Measurements from ENCODE around the gene ZC3H8. TPM values are rescaled to one million over a fixed set of nuclear protein-coding genes. Genes with fewer than 3 reads are reported as not detected.

ZC3H8 gene
- total RNA-seq, 1 donor from 2014 or later: 6.1 TPM

GRCh38 chr2:112175958-112176573 is 78.8 kb downstream of the ZC3H8 start:
- Mint-ChIP-seq H3K27ac (ENCODE audit: unreplicated experiment) (no peak overlapping the region), H3K9me3 (ENCODE audit: unreplicated experiment) (no peaks in the 10 kb centered on the region), H3K4me3 (ENCODE audit: unreplicated experiment) (no peak overlapping the region), H3K27me3 (ENCODE audit: unreplicated experiment) (peaks cover 6% of the 10 kb centered on the region), H3K36me3 (ENCODE audit: low read depth, unreplicated experiment) (no peaks in the 10 kb centered on the region), H3K4me1 (ENCODE audit: unreplicated experiment) (peaks cover 10% of the 10 kb centered on the region)
- no peak for DNase-seq (ENCODE audit: low spot score)
- no peak for TF ChIP-seq CTCF (IDR thresholded peaks at IDR 0.05; ENCODE audit: unreplicated experiment)

DNA sequence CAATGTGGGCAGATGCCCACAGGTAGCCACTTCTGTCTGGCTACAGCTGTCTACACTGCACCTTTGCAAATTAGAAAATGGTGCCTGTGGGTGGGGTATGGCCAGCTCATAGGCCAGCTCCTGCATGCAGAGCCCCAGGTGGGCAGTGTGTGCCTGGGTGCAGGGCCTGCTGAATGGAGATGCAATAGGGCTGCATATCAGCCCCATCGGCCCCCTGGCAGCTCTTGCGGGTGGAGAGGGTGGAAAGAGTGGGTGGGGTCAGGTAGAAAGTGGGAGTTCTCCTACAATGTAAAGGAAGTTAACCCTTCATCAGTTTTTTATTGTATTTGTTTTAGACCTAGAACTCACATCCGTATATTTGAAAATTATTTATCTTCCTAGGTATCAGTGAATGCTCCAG is 79.5 kb downstream of the ZC3H8 start:
- H3K4me1 Mint-ChIP-seq (ENCODE audit: unreplicated experiment): peaks cover 10% of the 10 kb centered on the region
- no peaks in the 10 kb centered on the region for H3K36me3 Mint-ChIP-seq (ENCODE audit: low read depth, unreplicated experiment)
- no peak for DNase-seq (ENCODE audit: low spot score)
- H3K27ac Mint-ChIP-seq (ENCODE audit: unreplicated experiment): no peak overlapping the region
- H3K4me3 Mint-ChIP-seq (ENCODE audit: unreplicated experiment): no peak overlapping the region
- no peak for TF ChIP-seq CTCF (IDR thresholded peaks at IDR 0.05; ENCODE audit: unreplicated experiment)
- H3K9me3 Mint-ChIP-seq (ENCODE audit: unreplicated experiment): no peaks in the 10 kb centered on the region
- peaks cover 4% of the 10 kb centered on the region for H3K27me3 Mint-ChIP-seq (ENCODE audit: unreplicated experiment)

GRCh38 chr2:112174383-112174782 is 80.5 kb downstream of the ZC3H8 start:
- no peak for DNase-seq (ENCODE audit: low spot score)
- H3K36me3 Mint-ChIP-seq (ENCODE audit: low read depth, unreplicated experiment): peaks cover 4% of the 10 kb centered on the region
- H3K4me3 Mint-ChIP-seq (ENCODE audit: unreplicated experiment): no peak overlapping the region
- peaks cover 4% of the 10 kb centered on the region for H3K27me3 Mint-ChIP-seq (ENCODE audit: unreplicated experiment)
- no peak for TF ChIP-seq CTCF (IDR thresholded peaks at IDR 0.05; ENCODE audit: unreplicated experiment)
- peaks cover 10% of the 10 kb centered on the region for H3K4me1 Mint-ChIP-seq (ENCODE audit: unreplicated experiment)
- H3K27ac Mint-ChIP-seq (ENCODE audit: unreplicated experiment): no peak overlapping the region
- no peaks in the 10 kb centered on the region for H3K9me3 Mint-ChIP-seq (ENCODE audit: unreplicated experiment)

GRCh38 chr2:112173646-112174319 is 81.1 kb downstream of the ZC3H8 start:
- Mint-ChIP-seq H3K27ac (ENCODE audit: unreplicated experiment) (no peak overlapping the region), H3K27me3 (ENCODE audit: unreplicated experiment) (peaks cover 4% of the 10 kb centered on the region), H3K4me3 (ENCODE audit: unreplicated experiment) (no peak overlapping the region), H3K9me3 (ENCODE audit: unreplicated experiment) (no peaks in the 10 kb centered on the region), H3K36me3 (ENCODE audit: low read depth, unreplicated experiment) (peaks cover 6% of the 10 kb centered on the region), H3K4me1 (ENCODE audit: unreplicated experiment) (peaks cover 10% of the 10 kb centered on the region)
- no peak for DNase-seq (ENCODE audit: low spot score)
- TF ChIP-seq CTCF (IDR thresholded peaks at IDR 0.05; ENCODE audit: unreplicated experiment): no peak

GRCh38 chr2:112170495-112170894 is 84.3 kb downstream of the ZC3H8 start:
- Mint-ChIP-seq H3K9me3 (ENCODE audit: unreplicated experiment) (no peaks in the 10 kb centered on the region), H3K36me3 (ENCODE audit: low read depth, unreplicated experiment) (peaks cover 6% of the 10 kb centered on the region), H3K4me1 (ENCODE audit: unreplicated experiment) (peaks cover 10% of the 10 kb centered on the region), H3K27me3 (ENCODE audit: unreplicated experiment) (no peaks in the 10 kb centered on the region), H3K4me3 (ENCODE audit: unreplicated experiment) (no peak overlapping the region), H3K27ac (ENCODE audit: unreplicated experiment) (no peak overlapping the region)
- no peak for DNase-seq (ENCODE audit: low spot score)
- TF ChIP-seq CTCF (IDR thresholded peaks at IDR 0.05; ENCODE audit: unreplicated experiment): no peak

Data from endothelial cell (in vitro differentiated cells).